ENCODE measurements around the gene COQ10B.

DNA sequence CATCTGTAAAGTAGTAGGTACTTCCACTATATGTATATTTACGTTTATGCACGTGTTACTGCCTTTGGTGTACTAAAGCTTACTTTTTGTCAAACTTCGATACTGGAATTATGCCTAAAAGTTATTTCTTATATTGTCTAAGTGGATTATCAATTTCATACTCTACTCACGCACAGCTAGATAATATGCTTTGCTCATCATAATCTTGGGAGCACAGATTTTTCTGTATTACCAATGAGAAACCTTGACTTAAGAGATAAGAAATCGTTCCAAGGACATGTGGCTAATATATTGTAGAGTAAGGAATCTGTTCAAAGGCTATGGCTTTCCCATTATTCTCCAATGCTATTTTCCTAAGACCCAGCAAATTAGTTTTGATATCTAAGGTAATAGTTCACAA, 53.3 kb downstream of the COQ10B start:
- TF ChIP-seq CTCF (IDR thresholded peaks at IDR 0.05), result no peak
- no peak for TF ChIP-seq POLR2A (IDR thresholded peaks at IDR 0.05)

Measured in ovary (tissue), 3 donors.